Erythroblast (primary cell): Measurements from ENCODE around the gene GTF3C1.

ENCODE experiments used
- GATA1 ChIP-seq: IDR thresholded peaks from 2 replicates; pipeline ENCODE4 v1.6.1; 2011; ENCODE audit warnings: low read depth, mild to moderate bottlenecking, control low read depth, low read length, moderate library complexity
- POLR2A ChIP-seq: IDR thresholded peaks from 2 replicates; pipeline ENCODE4 v1.6.1; 2011; ENCODE audit warnings: mild to moderate bottlenecking, low read length

DNA sequence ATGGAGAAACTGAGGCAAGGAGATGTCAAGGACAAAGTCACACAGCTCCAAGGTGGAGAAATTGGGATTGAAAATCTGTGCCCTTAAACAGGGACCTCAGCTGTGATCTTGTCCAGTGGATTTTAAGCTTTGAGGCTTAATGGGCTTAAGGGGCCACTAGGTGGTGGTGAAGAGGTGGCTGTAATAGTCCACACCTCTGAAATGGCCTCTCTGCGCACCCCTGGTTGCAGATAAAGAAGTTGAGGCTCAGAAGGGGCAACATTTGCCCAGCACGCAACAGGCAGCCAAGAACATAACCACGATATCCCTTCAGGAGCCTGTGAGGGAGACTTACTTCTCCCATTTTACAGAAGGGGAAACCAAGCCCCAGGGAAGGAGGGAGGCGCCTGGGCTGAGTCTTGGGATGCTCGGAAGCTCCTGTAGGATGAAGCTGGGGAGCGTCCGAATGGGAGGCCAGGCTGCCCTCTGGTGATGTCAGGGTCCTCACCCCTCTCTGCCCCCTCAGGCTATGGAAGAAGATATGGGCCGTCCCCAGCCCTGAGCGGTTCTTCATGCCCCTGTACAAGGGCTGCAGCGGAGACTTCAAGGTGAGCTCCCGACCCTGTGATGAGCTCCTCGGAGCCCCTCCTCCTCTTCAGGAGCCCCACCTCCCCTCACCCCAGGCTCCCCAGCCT is 104.1 kb downstream of the GTF3C1 start:
- TF ChIP-seq POLR2A, result no peak
- TF ChIP-seq GATA1, result no peak
